ENCODE results near the gene RHOBTB3.
"Not testable (repeated sequence)": the region's sequence is repeated elsewhere in the genome, so short reads cannot be mapped to it uniquely, and the experiment has no call there.

RHOBTB3 gene

GRCh38 chr5:95801961-95802360 is 70.8 kb downstream of the RHOBTB3 start:
- Mint-ChIP-seq H3K4me3 (no peak overlapping the region), H3K9me3 (peaks cover 2% of the 10 kb centered on the region), H3K4me1 (peaks cover 2% of the 10 kb centered on the region), H3K36me3 (peaks cover 11% of the 10 kb centered on the region), H3K27me3 (no peaks in the 10 kb centered on the region), H3K27ac (no peak overlapping the region)
- DNase-seq (ENCODE audit: low spot score in 2 of 2): no peak
- ATAC-seq (ENCODE audit: low read depth): no peak

GRCh38 chr5:95803271-95804148 is 72.4 kb downstream of the RHOBTB3 start:
- H3K4me3 Mint-ChIP-seq: no peak overlapping the region
- ATAC-seq (ENCODE audit: low read depth) (no peak), DNase-seq (ENCODE audit: low spot score in 2 of 2) (no peak)
- H3K4me1 Mint-ChIP-seq: peaks cover 11% of the 10 kb centered on the region
- H3K27ac Mint-ChIP-seq: no peak overlapping the region
- peaks cover 8% of the 10 kb centered on the region for H3K36me3 Mint-ChIP-seq
- H3K9me3 Mint-ChIP-seq: peaks cover 2% of the 10 kb centered on the region
- H3K27me3 Mint-ChIP-seq: no peaks in the 10 kb centered on the region

GRCh38 chr5:95804736-95805539 is 73.8 kb downstream of the RHOBTB3 start:
- DNase-seq (ENCODE audit: low spot score in 2 of 2): no peak
- no peak for ATAC-seq (ENCODE audit: low read depth)
- H3K4me1 Mint-ChIP-seq: peaks cover 23% of the 10 kb centered on the region
- H3K4me3 Mint-ChIP-seq: no peak overlapping the region
- H3K27me3 Mint-ChIP-seq: no peaks in the 10 kb centered on the region
- H3K27ac Mint-ChIP-seq: no peak overlapping the region
- H3K36me3 Mint-ChIP-seq: peaks cover 8% of the 10 kb centered on the region
- H3K9me3 Mint-ChIP-seq: peaks cover 2% of the 10 kb centered on the region

- no peak overlapping the region for H3K27ac Mint-ChIP-seq
- H3K36me3 Mint-ChIP-seq: peaks cover 7% of the 10 kb centered on the region
- peaks cover 33% of the 10 kb centered on the region for H3K4me1 Mint-ChIP-seq
- no peak for ATAC-seq (ENCODE audit: low read depth)
- no peaks in the 10 kb centered on the region for H3K27me3 Mint-ChIP-seq
- peaks cover 2% of the 10 kb centered on the region for H3K9me3 Mint-ChIP-seq
- no peak for DNase-seq (ENCODE audit: low spot score in 2 of 2)
- no peak overlapping the region for H3K4me3 Mint-ChIP-seq
These were observed 75.6 kb downstream of the RHOBTB3 start for GRCh38 chr5:95806687-95807086.

- H3K36me3 Mint-ChIP-seq: peaks cover 12% of the 10 kb centered on the region
These were observed 77.0 kb downstream of the RHOBTB3 start for GRCh38 chr5:95808013-95808685.

GRCh38 chr5:95808686-95809413 is 77.7 kb downstream of the RHOBTB3 start:
- Mint-ChIP-seq H3K4me1 (peaks cover 40% of the 10 kb centered on the region), H3K36me3 (peaks cover 16% of the 10 kb centered on the region), H3K27me3 (no peaks in the 10 kb centered on the region), H3K9me3 (peaks cover 2% of the 10 kb centered on the region), H3K27ac (peak overlapping the region; percentile 92), H3K4me3 (peak overlapping the region; percentile 78)
- ATAC-seq (ENCODE audit: low read depth) (peak; percentile 100), DNase-seq (ENCODE audit: low spot score in 2 of 2) (peak; percentile 68 to 89)

More at GRCh38 chr5:95808013-95808685, 77.0 kb downstream of the RHOBTB3 start:
- Mint-ChIP-seq H3K27me3 (no peaks in the 10 kb centered on the region), H3K27ac (peak overlapping the region; percentile 92), H3K4me1 (peaks cover 36% of the 10 kb centered on the region), H3K4me3 (peak overlapping the region; percentile 78), H3K9me3 (peaks cover 2% of the 10 kb centered on the region)
- ATAC-seq (ENCODE audit: low read depth) (no peak), DNase-seq (ENCODE audit: low spot score in 2 of 2) (no peak)

GRCh38 chr5:95809414-95809960 is 78.4 kb downstream of the RHOBTB3 start:
- ATAC-seq (ENCODE audit: low read depth) (no peak), DNase-seq (ENCODE audit: low spot score in 2 of 2) (no peak)
- peaks cover 18% of the 10 kb centered on the region for H3K36me3 Mint-ChIP-seq
- H3K4me3 Mint-ChIP-seq: no peak overlapping the region
- peak overlapping the region; percentile 92 for H3K27ac Mint-ChIP-seq
- H3K4me1 Mint-ChIP-seq: peaks cover 43% of the 10 kb centered on the region
- H3K27me3 Mint-ChIP-seq: no peaks in the 10 kb centered on the region
- peaks cover 2% of the 10 kb centered on the region for H3K9me3 Mint-ChIP-seq

GRCh38 chr5:95810305-95811125 is 79.4 kb downstream of the RHOBTB3 start:
- no peaks in the 10 kb centered on the region for H3K9me3 Mint-ChIP-seq
- H3K4me1 Mint-ChIP-seq: peaks cover 44% of the 10 kb centered on the region
- DNase-seq (ENCODE audit: low spot score in 2 of 2) (no peak), ATAC-seq (ENCODE audit: low read depth) (no peak)
- H3K36me3 Mint-ChIP-seq: peaks cover 16% of the 10 kb centered on the region
- no peak overlapping the region for H3K4me3 Mint-ChIP-seq
- peak overlapping the region; percentile 92 for H3K27ac Mint-ChIP-seq
- H3K27me3 Mint-ChIP-seq: no peaks in the 10 kb centered on the region

- H3K27me3 Mint-ChIP-seq; ATAC-seq (ENCODE audit: low read depth); H3K4me3 Mint-ChIP-seq; H3K9me3 Mint-ChIP-seq; DNase-seq (ENCODE audit: low spot score in 2 of 2): not testable (repeated sequence)
- H3K36me3 Mint-ChIP-seq: peaks cover 22% of the 10 kb centered on the region
- peak overlapping the region; percentile 92 for H3K27ac Mint-ChIP-seq
- peaks cover 48% of the 10 kb centered on the region for H3K4me1 Mint-ChIP-seq
These were observed 79.9 kb downstream of the RHOBTB3 start for GRCh38 chr5:95811126-95811423.

- Mint-ChIP-seq H3K4me1 (peaks cover 53% of the 10 kb centered on the region), H3K27ac (peak overlapping the region; percentile 92), H3K36me3 (peaks cover 26% of the 10 kb centered on the region)
- H3K27me3 Mint-ChIP-seq; ATAC-seq (ENCODE audit: low read depth); H3K4me3 Mint-ChIP-seq; DNase-seq (ENCODE audit: low spot score in 2 of 2); H3K9me3 Mint-ChIP-seq: not testable (repeated sequence)
These were observed 80.4 kb downstream of the RHOBTB3 start for GRCh38 chr5:95811461-95812073.

- Mint-ChIP-seq H3K4me3 (no peak overlapping the region), H3K4me1 (peaks cover 54% of the 10 kb centered on the region), H3K9me3 (no peaks in the 10 kb centered on the region), H3K36me3 (peaks cover 26% of the 10 kb centered on the region), H3K27me3 (no peaks in the 10 kb centered on the region), H3K27ac (peak overlapping the region; percentile 92)
- ATAC-seq (ENCODE audit: low read depth) (no peak), DNase-seq (ENCODE audit: low spot score in 2 of 2) (no peak)
These were observed 80.9 kb downstream of the RHOBTB3 start for GRCh38 chr5:95812074-95812471.

- H3K4me3 Mint-ChIP-seq; H3K27me3 Mint-ChIP-seq; DNase-seq (ENCODE audit: low spot score in 2 of 2); H3K9me3 Mint-ChIP-seq; ATAC-seq (ENCODE audit: low read depth): not testable (repeated sequence)
- Mint-ChIP-seq H3K27ac (peak overlapping the region; percentile 16), H3K4me1 (peaks cover 54% of the 10 kb centered on the region), H3K36me3 (peaks cover 26% of the 10 kb centered on the region)
These were observed 81.9 kb downstream of the RHOBTB3 start for GRCh38 chr5:95813035-95813434.

Data from memory B cell (primary cell).